Loucy (cell line): ENCODE measurements around the gene DLGAP4.

Experiments used
- CTCF ChIP-seq: fragments of 200-600 bp; sonication (generic); conservative IDR thresholded peaks from 2 replicates; pipeline ENCODE4 v1.5.1; 2014; ENCODE audit warnings: mild to moderate bottlenecking, antibody characterized with exemption, low read length
- EZH2phosphoT487 ChIP-seq: fragments of 200-600 bp; IDR thresholded peaks from 2 replicates; pipeline ENCODE4 v1.6.1; 2018; ENCODE audit warnings: antibody characterized with exemption, mild to moderate bottlenecking, moderate library complexity, borderline replicate concordance

GRCh38 chr20:36532822-36533221 lies 226.7 kb downstream of the DLGAP4 start:
- TF ChIP-seq CTCF (no peak), EZH2phosphoT487 (no peak)
